ENCODE data around the gene TMA7. TPM values are rescaled to one million over a fixed set of nuclear protein-coding genes. Genes with fewer than 3 reads are reported as not detected.
"Not testable (repeated sequence)": the region's sequence is repeated elsewhere in the genome, so short reads cannot be mapped to it uniquely, and the experiment has no call there.

The TMA7 gene
- total RNA-seq, 3 donors from 2014 or later: 270 to 343 (median 333) TPM

- Histone ChIP-seq H3K27ac (peak overlapping the region; percentile 96 to 99), H3K27me3 (no peaks in the 10 kb centered on the region), H3K9me3 (no peaks in the 10 kb centered on the region), H3K4me3 (peak overlapping the region in 1 of 3 donors; percentile 57), H3K4me1 (peaks cover 2 to 7% of the 10 kb centered on the region in 2 donors), H3K36me3 (no peaks in the 10 kb centered on the region)
- TF ChIP-seq POLR2A (IDR thresholded peaks at IDR 0.05) (no peak), POLR2AphosphoS5 (IDR thresholded peaks at IDR 0.05) (no peak), CTCF (IDR thresholded peaks at IDR 0.05) (no peak)
- intact Hi-C loops (cut with DNase I; ENCODE audit: low total_unique reads): no loop called here
- DNase-seq (ENCODE audit: low spot score in 2 of 2): no peak
Measured at GRCh38 chr3:48473617-48473952, 33.5 kb downstream of the TMA7 start.

- H3K4me3 ChIP-seq; H3K36me3 ChIP-seq; H3K27ac ChIP-seq; H3K9me3 ChIP-seq; H3K27me3 ChIP-seq; intact Hi-C loops (cut with DNase I; ENCODE audit: low total_unique reads); H3K4me1 ChIP-seq; DNase-seq (ENCODE audit: low spot score in 2 of 2): not testable (repeated sequence)
Measured at GRCh38 chr3:48474031-48474430, 34.0 kb downstream of the TMA7 start.

GRCh38 chr3:48474619-48475018 is 34.6 kb downstream of the TMA7 start:
- Histone ChIP-seq H3K36me3 (no peaks in the 10 kb centered on the region), H3K4me1 (peaks cover 2 to 7% of the 10 kb centered on the region in 2 donors), H3K4me3 (no peak overlapping the region), H3K27me3 (no peaks in the 10 kb centered on the region), H3K9me3 (no peaks in the 10 kb centered on the region), H3K27ac (no peak overlapping the region)
- no peak for TF ChIP-seq POLR2AphosphoS5 (IDR thresholded peaks at IDR 0.05)
- no peak for TF ChIP-seq POLR2A (IDR thresholded peaks at IDR 0.05)
- TF ChIP-seq CTCF (IDR thresholded peaks at IDR 0.05): no peak
- intact Hi-C loops (cut with DNase I; ENCODE audit: low total_unique reads): no loop called here
- DNase-seq (ENCODE audit: low spot score in 2 of 2): no peak

- no peak overlapping the region for H3K4me3 ChIP-seq
- peaks cover 2 to 4% of the 10 kb centered on the region in 2 donors for H3K4me1 ChIP-seq
- no peak overlapping the region for H3K27ac ChIP-seq
- no peaks in the 10 kb centered on the region for H3K27me3 ChIP-seq
- no peak for TF ChIP-seq CTCF (IDR thresholded peaks at IDR 0.05)
- TF ChIP-seq POLR2A (IDR thresholded peaks at IDR 0.05): no peak
- TF ChIP-seq POLR2AphosphoS5 (IDR thresholded peaks at IDR 0.05): no peak
- DNase-seq (ENCODE audit: low spot score in 2 of 2): no peak
- H3K36me3 ChIP-seq: no peaks in the 10 kb centered on the region
- H3K9me3 ChIP-seq: no peaks in the 10 kb centered on the region
- intact Hi-C loops (cut with DNase I; ENCODE audit: low total_unique reads): no loop called here
Measured at GRCh38 chr3:48475188-48475587, 35.1 kb downstream of the TMA7 start.

- TF ChIP-seq POLR2A (IDR thresholded peaks at IDR 0.05) (no peak), POLR2AphosphoS5 (IDR thresholded peaks at IDR 0.05) (no peak), CTCF (IDR thresholded peaks at IDR 0.05) (no peak)
- no peak for DNase-seq (ENCODE audit: low spot score in 2 of 2)
- no peaks in the 10 kb centered on the region for H3K27me3 ChIP-seq
- no peaks in the 10 kb centered on the region for H3K9me3 ChIP-seq
- H3K4me3 ChIP-seq: no peak overlapping the region
- H3K36me3 ChIP-seq: no peaks in the 10 kb centered on the region
- intact Hi-C loops (cut with DNase I; ENCODE audit: low total_unique reads): no loop called here
- no peak overlapping the region for H3K27ac ChIP-seq
- H3K4me1 ChIP-seq: no peaks in the 10 kb centered on the region
Measured at GRCh38 chr3:48476426-48477053, 36.5 kb downstream of the TMA7 start.

Data from breast epithelium (tissue), 4 donors.